ENCODE data around the gene MAMDC4. TPM values are rescaled to one million over a fixed set of nuclear protein-coding genes. Genes with fewer than 3 reads are reported as not detected.
"Not testable (repeated sequence)": the region's sequence is repeated elsewhere in the genome, so short reads cannot be mapped to it uniquely, and the experiment has no call there.

Gene MAMDC4
- total RNA-seq, 1 donor from 2014 or later: 20.6 TPM

- no peak for DNase-seq (ENCODE audit: low read depth, low spot score)
- H3K27ac Mint-ChIP-seq (ENCODE audit: unreplicated experiment): no peak overlapping the region
- peaks cover 23% of the 10 kb centered on the region for H3K27me3 Mint-ChIP-seq (ENCODE audit: low read depth)
- no peaks in the 10 kb centered on the region for H3K9me3 Mint-ChIP-seq
- H3K36me3 Mint-ChIP-seq (ENCODE audit: low read depth): peaks cover 4% of the 10 kb centered on the region
- TF ChIP-seq CTCF (conservative IDR thresholded peaks at IDR 0.05): no peak
- peak overlapping the region; percentile 38 for H3K4me3 Mint-ChIP-seq
- peaks cover 19% of the 10 kb centered on the region for H3K4me1 Mint-ChIP-seq
Measured at GRCh38 chr9:136838314-136839228, 13.6 kb upstream of the MAMDC4 start.

GRCh38 chr9:136839229-136840139, 12.7 kb upstream of the MAMDC4 start:
- H3K27ac Mint-ChIP-seq (ENCODE audit: unreplicated experiment): peak overlapping the region; percentile 96
- no peak for TF ChIP-seq CTCF (conservative IDR thresholded peaks at IDR 0.05)
- peaks cover 19% of the 10 kb centered on the region for H3K4me1 Mint-ChIP-seq
- peak overlapping the region; percentile 84 for H3K4me3 Mint-ChIP-seq
- H3K9me3 Mint-ChIP-seq: no peaks in the 10 kb centered on the region
- H3K36me3 Mint-ChIP-seq (ENCODE audit: low read depth): peaks cover 4% of the 10 kb centered on the region
- DNase-seq (ENCODE audit: low read depth, low spot score): no peak
- H3K27me3 Mint-ChIP-seq (ENCODE audit: low read depth): peaks cover 24% of the 10 kb centered on the region

- H3K4me3 Mint-ChIP-seq: peak overlapping the region; percentile 85
Measured at GRCh38 chr9:136840140-136840876, 11.8 kb upstream of the MAMDC4 start.

GRCh38 chr9:136840877-136841645, 11.1 kb upstream of the MAMDC4 start:
- no peak for DNase-seq (ENCODE audit: low read depth, low spot score)
- Mint-ChIP-seq H3K27ac (ENCODE audit: unreplicated experiment) (no peak overlapping the region), H3K4me3 (peak overlapping the region; percentile 85), H3K4me1 (peaks cover 19% of the 10 kb centered on the region), H3K9me3 (no peaks in the 10 kb centered on the region), H3K27me3 (ENCODE audit: low read depth) (peaks cover 27% of the 10 kb centered on the region), H3K36me3 (ENCODE audit: low read depth) (peaks cover 4% of the 10 kb centered on the region)
- no peak for TF ChIP-seq CTCF (conservative IDR thresholded peaks at IDR 0.05)

More at GRCh38 chr9:136840140-136840876, 11.8 kb upstream of the MAMDC4 start:
- H3K9me3 Mint-ChIP-seq: no peaks in the 10 kb centered on the region
- TF ChIP-seq CTCF (conservative IDR thresholded peaks at IDR 0.05): no peak
- H3K36me3 Mint-ChIP-seq (ENCODE audit: low read depth): peaks cover 4% of the 10 kb centered on the region
- H3K4me1 Mint-ChIP-seq: peaks cover 19% of the 10 kb centered on the region
- H3K27ac Mint-ChIP-seq (ENCODE audit: unreplicated experiment): peak overlapping the region; percentile 96
- peaks cover 26% of the 10 kb centered on the region for H3K27me3 Mint-ChIP-seq (ENCODE audit: low read depth)
- no peak for DNase-seq (ENCODE audit: low read depth, low spot score)

- Mint-ChIP-seq H3K4me3 (peak overlapping the region; percentile 85), H3K4me1 (peaks cover 19% of the 10 kb centered on the region), H3K27me3 (ENCODE audit: low read depth) (peaks cover 33% of the 10 kb centered on the region)
- DNase-seq (ENCODE audit: low read depth, low spot score); H3K36me3 Mint-ChIP-seq (ENCODE audit: low read depth); H3K27ac Mint-ChIP-seq (ENCODE audit: unreplicated experiment); H3K9me3 Mint-ChIP-seq: not testable (repeated sequence)
Measured at GRCh38 chr9:136841646-136842379, 10.3 kb upstream of the MAMDC4 start.

All from neural crest cell (in vitro differentiated cells).